RWPE1 (cell line): Measurements from ENCODE around the gene OTOGL.

Source experiments
- CTCF ChIA-PET: fragments of 350-600 bp; sonication (Branson Sonifier 250); formaldehyde crosslinking; extraction: SDS; loops from one replicate; lab custom pipeline; 2021; lab: Yijun Ruan, JAX
- POLR2A ChIA-PET: fragments of 400-600 bp; formaldehyde crosslinking; extraction: SDS; loops from one replicate; lab custom pipeline; 2020; ENCODE audit warnings: antibody characterized with exemption; ENCODE audit not compliant: low non-redundant PET; lab: Yijun Ruan, JAX
- DNase-seq: peaks from one replicate; pipeline ENCODE4 v3.0.0; 2012; ENCODE audit warnings: low spot score
- H3K27ac ChIP-seq: fragments of 450-650 bp; 2 replicates; pipeline ENCODE4 v1.5.1; 2017
- TF ChIP-seq, protein P1 (sequence below): fragments of 450-650 bp; conservative IDR thresholded peaks from 2 replicates; pipeline ENCODE4 v1.5.1; 2017; ENCODE audit warnings: low read depth, mild to moderate bottlenecking

OTOGL gene

DNA sequence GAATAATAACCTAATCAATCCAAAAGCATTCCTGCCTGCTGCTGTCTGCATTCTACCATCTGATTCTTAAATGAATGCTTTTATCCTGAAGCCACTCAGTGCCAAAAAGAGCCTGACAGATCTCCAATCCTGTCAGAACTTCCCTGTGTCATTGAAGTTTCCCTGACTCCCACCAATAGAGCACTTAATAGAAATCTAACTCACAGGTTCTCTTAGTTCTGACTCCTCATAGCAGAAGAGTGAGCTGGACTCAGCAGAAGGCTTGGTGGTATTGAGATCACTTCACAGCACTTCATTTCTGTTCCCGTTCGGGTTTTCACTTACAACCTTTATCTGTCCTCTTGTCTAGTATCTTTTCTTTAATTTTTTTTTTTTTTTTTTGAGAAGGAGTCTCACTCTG, 102.6 kb downstream of the OTOGL start:
- POLR2A ChIA-PET, result no interaction called here
- CTCF ChIA-PET, result no interaction called here
- H3K27ac ChIP-seq, result no peak overlapping the region
- TF ChIP-seq, protein P1, sequence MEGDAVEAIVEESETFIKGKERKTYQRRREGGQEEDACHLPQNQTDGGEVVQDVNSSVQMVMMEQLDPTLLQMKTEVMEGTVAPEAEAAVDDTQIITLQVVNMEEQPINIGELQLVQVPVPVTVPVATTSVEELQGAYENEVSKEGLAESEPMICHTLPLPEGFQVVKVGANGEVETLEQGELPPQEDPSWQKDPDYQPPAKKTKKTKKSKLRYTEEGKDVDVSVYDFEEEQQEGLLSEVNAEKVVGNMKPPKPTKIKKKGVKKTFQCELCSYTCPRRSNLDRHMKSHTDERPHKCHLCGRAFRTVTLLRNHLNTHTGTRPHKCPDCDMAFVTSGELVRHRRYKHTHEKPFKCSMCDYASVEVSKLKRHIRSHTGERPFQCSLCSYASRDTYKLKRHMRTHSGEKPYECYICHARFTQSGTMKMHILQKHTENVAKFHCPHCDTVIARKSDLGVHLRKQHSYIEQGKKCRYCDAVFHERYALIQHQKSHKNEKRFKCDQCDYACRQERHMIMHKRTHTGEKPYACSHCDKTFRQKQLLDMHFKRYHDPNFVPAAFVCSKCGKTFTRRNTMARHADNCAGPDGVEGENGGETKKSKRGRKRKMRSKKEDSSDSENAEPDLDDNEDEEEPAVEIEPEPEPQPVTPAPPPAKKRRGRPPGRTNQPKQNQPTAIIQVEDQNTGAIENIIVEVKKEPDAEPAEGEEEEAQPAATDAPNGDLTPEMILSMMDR, result no peak
- DNase-seq, result no peak

DNA sequence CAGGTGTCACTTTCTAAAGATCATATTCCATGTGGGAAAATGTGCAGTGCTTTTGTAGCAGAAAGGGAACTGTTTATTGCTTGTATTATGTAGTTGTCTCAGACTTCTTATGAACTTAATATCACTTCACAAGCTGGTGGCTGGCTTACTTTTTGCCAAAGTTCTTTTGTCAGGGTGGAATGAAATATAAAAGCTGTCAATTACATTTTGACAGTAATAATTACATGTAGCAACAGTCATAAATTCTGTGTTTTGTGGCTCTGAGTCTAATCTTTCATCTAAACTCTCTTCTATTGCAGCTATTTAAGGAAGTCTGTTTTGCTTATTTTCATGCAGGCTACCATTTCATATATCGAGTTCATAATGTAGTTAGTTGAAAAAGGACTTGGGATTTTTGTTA, 106.6 kb downstream of the OTOGL start:
- CTCF ChIA-PET, result no interaction called here
- TF ChIP-seq, protein P1, result no peak
- POLR2A ChIA-PET, result no interaction called here
- H3K27ac ChIP-seq, result no peak overlapping the region
- DNase-seq, result no peak

- ChIA-PET POLR2A (no interaction called here), CTCF (no interaction called here)
- no peak overlapping the region for H3K27ac ChIP-seq
- TF ChIP-seq, protein P1, result no peak
- DNase-seq, result no peak
Observed at GRCh38 chr12:80208071-80208470, 108.7 kb downstream of the OTOGL start.

DNA sequence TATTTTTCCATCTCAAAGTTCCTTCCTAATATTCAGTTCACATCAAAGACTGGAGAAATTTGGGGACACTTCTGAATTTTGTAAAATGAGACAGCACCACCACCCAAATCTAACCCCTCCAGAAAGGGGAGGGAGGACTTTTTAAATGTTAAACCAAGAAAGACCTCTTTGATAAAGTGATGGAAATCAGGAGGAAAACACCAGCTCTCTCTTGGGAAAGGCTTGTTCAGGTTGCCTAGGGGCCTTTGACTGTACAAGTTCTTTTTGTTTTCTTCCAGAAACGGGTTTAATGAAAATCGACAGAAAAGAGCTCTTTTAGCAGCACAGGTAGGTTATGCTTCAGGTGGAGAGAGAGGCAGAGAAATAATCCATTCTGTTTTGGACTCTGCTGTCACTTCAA, 112.3 kb downstream of the OTOGL start:
- POLR2A ChIA-PET, result no interaction called here
- CTCF ChIA-PET, result no interaction called here

DNA sequence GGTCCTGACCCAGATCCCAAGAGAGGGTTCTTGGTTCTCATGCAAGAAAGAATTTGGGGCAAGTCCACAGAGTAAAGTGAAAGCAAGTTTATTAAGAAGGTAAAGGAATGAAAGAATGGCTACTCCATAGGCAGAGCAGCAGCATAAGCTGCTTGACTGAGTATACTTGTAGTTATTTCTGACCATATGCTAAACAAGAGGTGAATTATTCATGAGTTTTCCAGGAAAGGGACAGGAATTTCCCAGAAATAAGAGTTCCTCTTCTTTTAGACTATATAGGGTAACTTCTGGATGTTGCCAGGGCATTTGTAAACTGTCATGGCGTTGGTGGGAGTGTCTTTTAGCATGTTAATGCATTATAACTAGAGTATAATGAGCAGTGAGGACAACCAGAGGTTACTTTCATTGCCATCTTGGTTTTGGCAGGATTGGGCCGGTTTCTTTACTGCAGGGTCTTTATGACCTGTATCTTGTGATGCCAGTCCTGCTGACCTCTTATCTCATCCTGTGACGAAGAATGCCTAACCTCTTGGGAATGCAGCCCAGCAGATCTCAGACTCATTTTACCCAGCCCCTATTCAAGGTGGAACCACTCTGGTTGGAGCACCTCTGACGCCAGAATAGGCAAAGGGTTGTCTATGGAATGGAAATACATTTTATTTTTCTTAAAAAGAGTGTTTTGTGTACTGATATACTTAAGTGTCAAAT, 113.8 kb downstream of the OTOGL start:
- TF ChIP-seq, protein P1, result no peak
- POLR2A ChIA-PET, result no interaction called here
- no peak for DNase-seq
- CTCF ChIA-PET, result no interaction called here
- no peak overlapping the region for H3K27ac ChIP-seq

More for the DNA sequence above, 112.3 kb downstream of the OTOGL start:
- TF ChIP-seq, protein P1, result no peak
- DNase-seq, result no peak
- H3K27ac ChIP-seq, result no peak overlapping the region

DNA sequence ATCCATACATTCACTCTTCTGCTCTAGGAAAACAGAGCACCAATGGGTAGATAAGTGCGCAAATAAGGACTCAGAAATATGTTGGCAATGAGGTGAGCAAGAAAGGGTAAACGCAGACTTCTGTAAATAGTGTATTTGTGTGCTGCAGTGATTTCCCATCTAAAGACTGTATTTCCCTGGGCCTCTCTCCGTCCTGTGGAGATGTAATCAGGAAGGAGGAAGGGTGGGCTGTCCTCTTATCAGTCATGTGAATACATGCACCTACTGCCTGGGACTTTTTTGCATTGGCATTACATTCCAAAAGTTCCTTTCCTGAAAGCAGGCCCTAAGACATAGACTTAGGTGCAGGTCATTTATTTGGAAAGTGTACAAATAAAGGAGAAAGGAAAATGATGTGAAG, 114.5 kb downstream of the OTOGL start:
- POLR2A ChIA-PET, result no interaction called here
- no peak overlapping the region for H3K27ac ChIP-seq
- CTCF ChIA-PET, result no interaction called here
- TF ChIP-seq, protein P1, result no peak
- DNase-seq, result no peak
